Tibial nerve (tissue), 4 donors: ENCODE data around the gene CLIP4.

Experiments
- EP300 ChIP-seq, 2 donors: sonication (generic); formaldehyde crosslinking; IDR thresholded peaks; one replicate each; pipeline ENCODE4 v1.6.1; 2017; ENCODE audit warnings: antibody characterized with exemption in 2 of 2, mild to moderate bottlenecking in 1 of 2
- POLR2A ChIP-seq, 2 donors: fragments of 450-650 bp; IDR thresholded peaks; one replicate each; pipeline ENCODE4 v1.6.1; 2017; ENCODE audit warnings: antibody characterized with exemption in 2 of 2, mild to moderate bottlenecking in 2 of 2, moderate library complexity in 2 of 2
- TF ChIP-seq, protein P1 (sequence below), 5 experiments: fragments of 200-600 bp in 3 of 5; fragments of 450-650 bp in 2 of 5; sonication (generic) in 3 of 5; IDR thresholded peaks; one replicate each; pipeline ENCODE4 v1.5.1; 2016 to 2019; ENCODE audit warnings: antibody characterized with exemption in 5 of 5, mild to moderate bottlenecking in 3 of 5, moderate library complexity in 2 of 5

- TF ChIP-seq EP300 (IDR thresholded peaks at IDR 0.05) (no peak), POLR2A (IDR thresholded peaks at IDR 0.05) (no peak)
- TF ChIP-seq, protein P1, sequence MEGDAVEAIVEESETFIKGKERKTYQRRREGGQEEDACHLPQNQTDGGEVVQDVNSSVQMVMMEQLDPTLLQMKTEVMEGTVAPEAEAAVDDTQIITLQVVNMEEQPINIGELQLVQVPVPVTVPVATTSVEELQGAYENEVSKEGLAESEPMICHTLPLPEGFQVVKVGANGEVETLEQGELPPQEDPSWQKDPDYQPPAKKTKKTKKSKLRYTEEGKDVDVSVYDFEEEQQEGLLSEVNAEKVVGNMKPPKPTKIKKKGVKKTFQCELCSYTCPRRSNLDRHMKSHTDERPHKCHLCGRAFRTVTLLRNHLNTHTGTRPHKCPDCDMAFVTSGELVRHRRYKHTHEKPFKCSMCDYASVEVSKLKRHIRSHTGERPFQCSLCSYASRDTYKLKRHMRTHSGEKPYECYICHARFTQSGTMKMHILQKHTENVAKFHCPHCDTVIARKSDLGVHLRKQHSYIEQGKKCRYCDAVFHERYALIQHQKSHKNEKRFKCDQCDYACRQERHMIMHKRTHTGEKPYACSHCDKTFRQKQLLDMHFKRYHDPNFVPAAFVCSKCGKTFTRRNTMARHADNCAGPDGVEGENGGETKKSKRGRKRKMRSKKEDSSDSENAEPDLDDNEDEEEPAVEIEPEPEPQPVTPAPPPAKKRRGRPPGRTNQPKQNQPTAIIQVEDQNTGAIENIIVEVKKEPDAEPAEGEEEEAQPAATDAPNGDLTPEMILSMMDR (IDR thresholded peaks at IDR 0.05): no peak
These were observed 2.1 kb upstream of the CLIP4 start for GRCh38 chr2:29113027-29113686.
